PC-3 (cell line): ENCODE measurements around the gene STK16. TPM values are rescaled to one million over a fixed set of nuclear protein-coding genes. Genes with fewer than 3 reads are reported as not detected.

ENCODE experiments used
- ATAC-seq: fragments of 200-7000 bp; cut with Tn5 transposase; 2 replicates; pipeline ENCODE4 v1.9.1; 2020; ENCODE audit warnings: mild to moderate bottlenecking, moderate library complexity
- BruUV-seq: library from RNA; stranded (reverse); fragments of 400-500 nt; replicated peaks from 2 replicates; lab custom pipeline; 2021; lab: Mats Ljungman, UMichigan
- CTCF ChIA-PET: fragments of 300-600 bp; sonication (Branson Sonifier 250); formaldehyde crosslinking; loops from one replicate; lab custom pipeline; 2022; ENCODE audit warnings: antibody characterized with exemption; lab: Charles Lee
- POLR2A ChIA-PET: fragments of 300-600 bp; sonication (Branson Sonifier 250); formaldehyde crosslinking; loops from one replicate; lab custom pipeline; 2022; ENCODE audit warnings: antibody characterized with exemption; ENCODE audit not compliant: unreplicated experiment; lab: Charles Lee
- DNase-seq: peaks from one replicate; pipeline ENCODE4 v3.0.0-alpha.2; 2015
- H2AFZ ChIP-seq: fragments of 300-600 bp; sonication (generic); 2 replicates; pipeline ENCODE4 v1.6.0; 2016; ENCODE audit warnings: antibody characterized with exemption, low read length
- H3F3A ChIP-seq: fragments of 300-600 bp; sonication (generic); one replicate; pipeline ENCODE4 v1.6.0; 2017; ENCODE audit warnings: antibody characterized with exemption, low read length, control low read depth, mild to moderate bottlenecking; ENCODE audit not compliant: unreplicated experiment
- H3K27ac ChIP-seq: fragments of 300-600 bp; sonication (generic); 2 replicates; pipeline ENCODE4 v1.5.1; 2016; ENCODE audit warnings: mild to moderate bottlenecking, low read length
- H3K27me3 ChIP-seq: fragments of 300-600 bp; sonication (generic); 2 replicates; pipeline ENCODE4 v1.6.1; 2016; ENCODE audit warnings: low read length, mixed read lengths
- H3K36me3 ChIP-seq: fragments of 300-600 bp; sonication (generic); 2 replicates; pipeline ENCODE4 v1.6.1; 2016; ENCODE audit warnings: low read depth, mixed run types, low read length, mixed read lengths
- H3K4me1 ChIP-seq: fragments of 300-600 bp; sonication (generic); 2 replicates; pipeline ENCODE4 v1.5.1; 2016; ENCODE audit warnings: low read length; ENCODE audit not compliant: insufficient read depth
- H3K4me2 ChIP-seq: fragments of 300-600 bp; sonication (generic); 2 replicates; pipeline ENCODE4 v1.6.0; 2016; ENCODE audit warnings: low read length
- H3K4me3 ChIP-seq: fragments of 300-600 bp; sonication (generic); 2 replicates; pipeline ENCODE4 v1.5.1; 2016; ENCODE audit warnings: mild to moderate bottlenecking, low read length, mixed read lengths
- H3K79me2 ChIP-seq: fragments of 300-600 bp; sonication (generic); 2 replicates; pipeline ENCODE4 v1.6.1; 2017; ENCODE audit warnings: low read length, mixed read lengths
- H3K9ac ChIP-seq: fragments of 300-600 bp; sonication (generic); 2 replicates; pipeline ENCODE4 v1.6.0; 2016; ENCODE audit warnings: mild to moderate bottlenecking, low read length
- H3K9me2 ChIP-seq: fragments of 300-600 bp; sonication (generic); replicated peaks from 2 replicates; pipeline ENCODE4 v1.6.1; 2016; ENCODE audit warnings: mixed run types, low read length, mixed read lengths
- H3K9me3 ChIP-seq: fragments of 300-600 bp; sonication (generic); 2 replicates; pipeline ENCODE4 v1.6.1; 2016; ENCODE audit warnings: low read length, mixed read lengths
- H4K20me1 ChIP-seq: fragments of 300-600 bp; sonication (generic); 2 replicates; pipeline ENCODE4 v1.6.1; 2016; ENCODE audit warnings: low read length, mixed read lengths
- CTCF ChIP-seq: fragments of 300-600 bp; sonication (generic); conservative IDR thresholded peaks from 2 replicates; pipeline ENCODE4 v1.5.1; 2017; ENCODE audit warnings: antibody characterized with exemption, low read depth, mild to moderate bottlenecking, low read length
- EZH2 ChIP-seq: fragments of 300-600 bp; sonication (generic); IDR thresholded peaks from one replicate; pipeline ENCODE4 v1.6.1; 2017; ENCODE audit warnings: antibody characterized with exemption, mild to moderate bottlenecking, low read length; ENCODE audit not compliant: unreplicated experiment
- EZH2phosphoT487 ChIP-seq: fragments of 300-600 bp; sonication (generic); IDR thresholded peaks from 2 replicates; pipeline ENCODE4 v1.6.1; 2018; ENCODE audit warnings: mild to moderate bottlenecking, antibody characterized with exemption, low read length, borderline replicate concordance
- intact Hi-C: fragments of 100-400 bp; cut with micrococcal nuclease; formaldehyde crosslinking; loops from 2 replicates; pipeline ENCODE4 v1.9.0; 2023
- total RNA-seq: library from RNA; depleted of rRNA; stranded (reverse); fragments of >200 nt; gene quantifications from 2 replicates; pipeline ENCODE4 v1.2.3, GENCODE V29; 2014

The STK16 gene
- total RNA-seq, 1 experiment from 2014 or later, result 16.3 TPM

DNA sequence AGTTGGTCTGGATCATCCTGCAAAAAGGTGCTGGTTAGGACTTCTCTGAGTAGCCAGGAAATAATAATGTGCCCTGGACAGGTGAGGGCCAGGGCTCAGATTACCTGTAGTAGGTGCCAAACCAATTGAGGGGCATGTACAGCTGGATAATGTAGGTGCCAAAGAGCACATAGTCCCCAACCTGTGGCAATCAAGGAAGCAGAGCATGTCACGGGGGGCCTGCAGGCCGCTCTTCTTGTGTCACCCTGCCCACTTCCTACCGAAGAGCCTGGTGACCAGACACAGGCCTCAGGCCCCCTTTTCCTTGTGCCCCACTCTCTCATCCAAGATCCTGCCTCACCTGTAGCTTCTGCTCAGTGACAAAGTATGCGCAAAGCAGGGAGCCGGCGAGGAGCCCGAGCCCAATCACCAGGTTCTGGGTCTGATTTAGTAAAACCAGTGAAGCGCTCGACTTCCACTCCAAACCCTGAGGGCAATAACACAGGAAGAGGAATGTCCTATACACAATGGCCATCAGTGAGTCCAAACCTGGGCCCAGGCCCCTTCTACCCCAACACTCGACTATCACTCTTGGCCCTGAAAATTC, 31.7 kb upstream of the STK16 start:
- CTCF ChIA-PET, result interaction anchor here (0.6 kb wide), 1 partner anchor 87 kb away, joined by 3 read pairs; no protein-coding TSS in a partner anchor

GRCh38 chr2:219214141-219214540, 31.1 kb upstream of the STK16 start:
- ATAC-seq, result no peak
- ChIA-PET CTCF (no interaction called here), POLR2A (no interaction called here)
- Histone ChIP-seq H4K20me1 (no peaks in the 10 kb centered on the region), H3K4me1 (peaks cover 16% of the 10 kb centered on the region), H3K4me3 (no peak overlapping the region), H3K36me3 (peaks cover 4% of the 10 kb centered on the region), H3K9me2 (no peaks in the 10 kb centered on the region), H2AFZ (no peak overlapping the region), H3K4me2 (no peak overlapping the region), H3K27ac (no peak overlapping the region), H3F3A (peaks cover 3% of the 10 kb centered on the region), H3K9me3 (no peaks in the 10 kb centered on the region), H3K79me2 (peaks cover 8% of the 10 kb centered on the region; the same call in 1 of the 2 replicates), H3K9ac (no peak overlapping the region), H3K27me3 (no peaks in the 10 kb centered on the region)
- intact Hi-C loops, result no loop called here
- TF ChIP-seq EZH2phosphoT487, result no peak
- no peak for TF ChIP-seq EZH2
- no peak for TF ChIP-seq CTCF
- BruUV-seq, result no TSS peak
- DNase-seq, result no peak

More for the DNA sequence above, 31.7 kb upstream of the STK16 start:
- no TSS peak for BruUV-seq
- Histone ChIP-seq H3K36me3 (peaks cover 4% of the 10 kb centered on the region), H3K79me2 (peaks cover 8% of the 10 kb centered on the region; the same call in 1 of the 2 replicates), H3K9ac (no peak overlapping the region), H4K20me1 (no peaks in the 10 kb centered on the region), H3K27me3 (no peaks in the 10 kb centered on the region), H2AFZ (no peak overlapping the region), H3K9me2 (no peaks in the 10 kb centered on the region), H3K4me3 (no peak overlapping the region), H3K4me1 (peaks cover 12% of the 10 kb centered on the region), H3K27ac (no peak overlapping the region), H3K9me3 (no peaks in the 10 kb centered on the region), H3F3A (peaks cover 3% of the 10 kb centered on the region), H3K4me2 (no peak overlapping the region)
- TF ChIP-seq EZH2, result no peak
- no peak for TF ChIP-seq EZH2phosphoT487
- TF ChIP-seq CTCF, result no peak
- POLR2A ChIA-PET, result no interaction called here
- intact Hi-C loops, result no loop called here
- no peak for DNase-seq
- no peak for ATAC-seq

DNA sequence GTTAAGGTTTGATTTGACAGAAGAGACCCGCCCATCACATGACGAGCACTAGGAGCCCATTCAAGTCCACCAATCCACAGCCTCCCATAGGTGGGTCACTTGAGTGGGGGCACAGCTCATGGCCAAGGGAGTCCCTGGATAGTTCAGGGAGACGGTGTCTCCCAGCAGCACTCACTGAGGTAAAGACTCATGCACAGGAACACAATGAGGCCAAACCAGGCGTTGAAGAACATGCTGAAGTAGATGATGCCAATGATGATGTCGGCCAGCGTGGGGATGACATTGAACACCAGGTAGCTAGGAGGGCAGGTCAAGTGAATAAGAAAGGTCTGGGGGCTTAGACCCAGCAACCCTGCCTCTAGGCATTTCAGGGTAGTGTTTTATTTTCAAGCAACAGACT, 30.5 kb upstream of the STK16 start:
- Histone ChIP-seq H3K4me2 (no peak overlapping the region), H4K20me1 (no peaks in the 10 kb centered on the region), H3K4me1 (peaks cover 19% of the 10 kb centered on the region), H3K79me2 (peaks cover 8% of the 10 kb centered on the region; the same call in 1 of the 2 replicates), H3K36me3 (peaks cover 4% of the 10 kb centered on the region), H3K27ac (no peak overlapping the region), H3K9ac (no peak overlapping the region), H3K9me2 (no peaks in the 10 kb centered on the region), H3K4me3 (no peak overlapping the region), H2AFZ (no peak overlapping the region), H3F3A (peaks cover 3% of the 10 kb centered on the region), H3K9me3 (no peaks in the 10 kb centered on the region), H3K27me3 (no peaks in the 10 kb centered on the region)
- intact Hi-C loops, result no loop called here
- DNase-seq, result no peak
- ChIA-PET POLR2A (no interaction called here), CTCF (no interaction called here)
- no peak for TF ChIP-seq EZH2phosphoT487
- no peak for TF ChIP-seq CTCF
- no peak for TF ChIP-seq EZH2
- BruUV-seq, result no TSS peak
- ATAC-seq, result no peak
